HFFc6 (cell line): ENCODE data around the gene CD247. TPM values are rescaled to one million over a fixed set of nuclear protein-coding genes. Genes with fewer than 3 reads are reported as not detected.
A peak's percentile ranks its signal among the peaks of the same experiment; 100 is the strongest.

ENCODE experiments used
- DNase-seq: peaks from one replicate; pipeline ENCODE4 v3.0.0-alpha.2; 2018
- H3K27ac Mint-ChIP-seq: 2 replicates; pipeline ENCODE4 v1.8.0; 2020; ENCODE audit warnings: mild to moderate bottlenecking, mixed read lengths
- H3K27me3 Mint-ChIP-seq: 2 replicates; pipeline ENCODE4 v1.8.0; 2021; ENCODE audit warnings: mild to moderate bottlenecking, moderate library complexity, mixed read lengths; ENCODE audit not compliant: insufficient read depth
- H3K36me3 Mint-ChIP-seq: 2 replicates; pipeline ENCODE4 v1.8.0; 2021; ENCODE audit warnings: low read depth, mixed read lengths
- H3K4me1 Mint-ChIP-seq: 2 replicates; pipeline ENCODE4 v1.8.0; 2020; ENCODE audit warnings: low read depth, mixed read lengths
- H3K4me3 Mint-ChIP-seq: 2 replicates; pipeline ENCODE4 v1.8.0; 2020; ENCODE audit warnings: mild to moderate bottlenecking, moderate library complexity, mixed read lengths
- H3K9me3 Mint-ChIP-seq: 2 replicates; pipeline ENCODE4 v1.8.0; 2020; ENCODE audit warnings: mild to moderate bottlenecking, mixed read lengths
- CTCF ChIP-seq: fragments of 200-600 bp; sonication (generic); IDR thresholded peaks from 2 replicates; pipeline ENCODE4 v1.5.0; 2021; ENCODE audit warnings: antibody characterized with exemption, mild to moderate bottlenecking
- total RNA-seq, 6 experiments: library from RNA; stranded (reverse); fragmentation: NEBNext Ultra II Directional; extraction: Animal tissue kit (Norgen Biotek cat#: 25700); gene quantifications; 2 replicates in 1 of 6; 3 replicates in 5 of 6; pipeline ENCODE4 v1.2.3, GENCODE V29; 2021

CD247 gene
- total RNA-seq, 6 experiments from 2014 or later, result not detected

- H3K4me3 Mint-ChIP-seq, result no peak overlapping the region
- H3K4me1 Mint-ChIP-seq, result no peaks in the 10 kb centered on the region; the same call in 1 of the 2 replicates
- no peaks in the 10 kb centered on the region for H3K9me3 Mint-ChIP-seq
- no peaks in the 10 kb centered on the region; the same call in 1 of the 2 replicates for H3K27me3 Mint-ChIP-seq
- TF ChIP-seq CTCF, result no peak
- H3K27ac Mint-ChIP-seq, result no peak overlapping the region
- no peak for DNase-seq
- no peaks in the 10 kb centered on the region for H3K36me3 Mint-ChIP-seq
These were observed 88.0 kb downstream of the CD247 start for GRCh38 chr1:167430134-167430848.

- Mint-ChIP-seq H3K27ac (no peak overlapping the region), H3K9me3 (no peaks in the 10 kb centered on the region), H3K4me3 (no peak overlapping the region), H3K36me3 (no peaks in the 10 kb centered on the region), H3K4me1 (no peaks in the 10 kb centered on the region; the same call in 1 of the 2 replicates), H3K27me3 (peaks cover 2% of the 10 kb centered on the region; the same call in 1 of the 2 replicates)
- no peak for DNase-seq
- TF ChIP-seq CTCF, result no peak
These were observed 88.7 kb downstream of the CD247 start for GRCh38 chr1:167429612-167430011.

- no peak for TF ChIP-seq CTCF
- Mint-ChIP-seq H3K9me3 (no peaks in the 10 kb centered on the region), H3K27ac (peak overlapping the region; percentile 34; the same call in 1 of the 2 replicates), H3K4me1 (no peaks in the 10 kb centered on the region; the same call in 1 of the 2 replicates), H3K36me3 (no peaks in the 10 kb centered on the region), H3K4me3 (no peak overlapping the region), H3K27me3 (peaks cover 2% of the 10 kb centered on the region; the same call in 1 of the 2 replicates)
- no peak for DNase-seq
These were observed 89.9 kb downstream of the CD247 start for GRCh38 chr1:167428395-167428794.

- Mint-ChIP-seq H3K36me3 (no peaks in the 10 kb centered on the region), H3K27me3 (peaks cover 2% of the 10 kb centered on the region; the same call in 1 of the 2 replicates)
These were observed 90.5 kb downstream of the CD247 start for GRCh38 chr1:167427848-167428247.

GRCh38 chr1:167426716-167427115, 91.6 kb downstream of the CD247 start:
- Mint-ChIP-seq H3K4me1 (no peaks in the 10 kb centered on the region; the same call in 1 of the 2 replicates), H3K4me3 (no peak overlapping the region), H3K27ac (no peak overlapping the region), H3K27me3 (peaks cover 2% of the 10 kb centered on the region; the same call in 1 of the 2 replicates), H3K9me3 (no peaks in the 10 kb centered on the region), H3K36me3 (no peaks in the 10 kb centered on the region)
- TF ChIP-seq CTCF, result no peak
- no peak for DNase-seq

More at GRCh38 chr1:167427848-167428247, 90.5 kb downstream of the CD247 start:
- no peak for DNase-seq
- no peaks in the 10 kb centered on the region; the same call in 1 of the 2 replicates for H3K4me1 Mint-ChIP-seq
- H3K27ac Mint-ChIP-seq, result peak overlapping the region; percentile 34; the same call in 1 of the 2 replicates
- H3K4me3 Mint-ChIP-seq, result no peak overlapping the region
- no peaks in the 10 kb centered on the region for H3K9me3 Mint-ChIP-seq
- TF ChIP-seq CTCF, result no peak
